WTC11 (cell line): ENCODE results near the gene PRLR. TPM values are rescaled to one million over a fixed set of nuclear protein-coding genes. Genes with fewer than 3 reads are reported as not detected.

Experiments used
- ATAC-seq: fragments of 200-7000 bp; cut with Tn5 transposase; 2 replicates; pipeline ENCODE4 v1.10.0; 2021; ENCODE audit warnings: mild to moderate bottlenecking, moderate library complexity
- CTCF ChIA-PET: fragments of 300-600 bp; sonication (Branson Sonifier 250); formaldehyde crosslinking; loops from one replicate; lab custom pipeline; 2021; ENCODE audit warnings: antibody characterized with exemption; lab: Charles Lee
- POLR2A ChIA-PET: fragments of 350-600 bp; sonication (Branson Sonifier 250); formaldehyde crosslinking; loops from one replicate; lab custom pipeline; 2021; ENCODE audit warnings: antibody characterized with exemption; lab: Charles Lee
- DNase-seq: peaks from one replicate; pipeline ENCODE4 v3.0.0; 2021; ENCODE audit warnings: low spot score
- H3K27ac Mint-ChIP-seq: 2 replicates; pipeline ENCODE4 v1.8.0; 2021; ENCODE audit warnings: mixed read lengths
- H3K27me3 Mint-ChIP-seq: 2 replicates; pipeline ENCODE4 v1.8.0; 2021; ENCODE audit warnings: low read depth, mild to moderate bottlenecking, moderate library complexity, mixed read lengths
- H3K36me3 Mint-ChIP-seq: 2 replicates; pipeline ENCODE4 v1.8.0; 2021; ENCODE audit warnings: mixed read lengths
- H3K4me1 Mint-ChIP-seq: 2 replicates; pipeline ENCODE4 v1.8.0; 2022; ENCODE audit warnings: mixed read lengths
- H3K4me3 Mint-ChIP-seq: 2 replicates; pipeline ENCODE4 v1.8.0; 2021; ENCODE audit warnings: mild to moderate bottlenecking, moderate library complexity, mixed read lengths
- H3K9me3 Mint-ChIP-seq: 2 replicates; pipeline ENCODE4 v1.8.0; 2021; ENCODE audit warnings: mixed read lengths
- ATF1 ChIP-seq: sonication (generic); formaldehyde crosslinking; IDR thresholded peaks from 2 replicates; pipeline ENCODE4 v1.8.1; 2023; ENCODE audit warnings: mild to moderate bottlenecking, moderate library complexity, missing genetic modification reagents
- CBFB ChIP-seq: sonication (generic); formaldehyde crosslinking; IDR thresholded peaks from 2 replicates; pipeline ENCODE4 v1.8.1; 2022; ENCODE audit warnings: mild to moderate bottlenecking, low read depth, missing genetic modification reagents
- E2F1 ChIP-seq: sonication (generic); formaldehyde crosslinking; IDR thresholded peaks from 2 replicates; pipeline ENCODE4 v1.8.0; 2022; ENCODE audit warnings: mild to moderate bottlenecking, missing genetic modification reagents
- FOXP1 ChIP-seq: sonication (generic); formaldehyde crosslinking; IDR thresholded peaks from 2 replicates; pipeline ENCODE4 v1.8.0; 2022; ENCODE audit warnings: missing genetic modification reagents, mild to moderate bottlenecking, moderate library complexity, borderline replicate concordance
- IRF2 ChIP-seq: sonication (generic); formaldehyde crosslinking; IDR thresholded peaks from 2 replicates; pipeline ENCODE4 v1.8.0; 2022; ENCODE audit warnings: low read depth, missing genetic modification reagents, borderline replicate concordance
- MXD4 ChIP-seq: fragments of 250-450 bp; sonication (Bioruptor Pico); IDR thresholded peaks from 2 replicates; pipeline ENCODE4 v1.8.0; 2021; ENCODE audit warnings: mild to moderate bottlenecking, moderate library complexity, borderline replicate concordance
- PRRX2 ChIP-seq: fragments of 250-450 bp; sonication (Bioruptor Pico); IDR thresholded peaks from 2 replicates; pipeline ENCODE4 v1.8.0; 2021; ENCODE audit warnings: mild to moderate bottlenecking
- SP1 ChIP-seq: sonication (generic); formaldehyde crosslinking; conservative IDR thresholded peaks from 2 replicates; pipeline ENCODE4 v1.8.1; 2022; ENCODE audit warnings: missing genetic modification reagents
- STAT6 ChIP-seq: sonication (generic); formaldehyde crosslinking; conservative IDR thresholded peaks from 2 replicates; pipeline ENCODE4 v1.8.1; 2023; ENCODE audit warnings: mild to moderate bottlenecking, low read depth, missing genetic modification reagents, moderate library complexity
- TCF7 ChIP-seq: sonication (generic); formaldehyde crosslinking; IDR thresholded peaks from 2 replicates; pipeline ENCODE4 v1.8.0; 2022; ENCODE audit warnings: mild to moderate bottlenecking, low read depth, missing genetic modification reagents, moderate library complexity
- ZNF416 ChIP-seq: fragments of 250-450 bp; sonication (Bioruptor Pico); IDR thresholded peaks from 2 replicates; pipeline ENCODE4 v1.9.0; 2021; ENCODE audit warnings: mild to moderate bottlenecking, inconsistent platforms
- total RNA-seq: library from RNA; stranded (reverse); gene quantifications from 3 replicates; pipeline ENCODE4 v1.2.3, GENCODE V29; 2021
- TF ChIP-seq, protein P1 (sequence below): fragments of 250-450 bp; sonication (Bioruptor Pico); IDR thresholded peaks from 2 replicates; pipeline ENCODE4 v1.8.0; 2021; ENCODE audit warnings: mild to moderate bottlenecking
- TF ChIP-seq, protein P2 (sequence below): sonication (generic); formaldehyde crosslinking; IDR thresholded peaks from 2 replicates; pipeline ENCODE4 v1.8.0; 2023; ENCODE audit warnings: mild to moderate bottlenecking, missing genetic modification reagents
- TF ChIP-seq, protein P3 (sequence below): sonication (generic); formaldehyde crosslinking; IDR thresholded peaks from 2 replicates; pipeline ENCODE4 v1.8.0; 2023; ENCODE audit warnings: missing genetic modification reagents
- TF ChIP-seq, protein P4 (sequence below): fragments of 250-450 bp; sonication (Bioruptor Pico); IDR thresholded peaks from 2 replicates; pipeline ENCODE4 v2.1.2; 2022; ENCODE audit warnings: mild to moderate bottlenecking, moderate library complexity

Gene PRLR
- total RNA-seq, 1 experiment from 2014 or later, result 3.2 TPM

GRCh38 chr5:35047785-35048404 lies 182.4 kb downstream of the PRLR start, which contains the start of gene AGXT2:
Gene AGXT2 (minus strand): TSS chr5:35047949. CDS start chr5:35047892, 57 bp downstream.
- TF ChIP-seq PRRX2 (CRISPR knock-in tag) (no peak), ATF1 (CRISPR knock-in tag) (no peak), SP1 (no peak), MXD4 (CRISPR knock-in tag) (no peak), FOXP1 (CRISPR knock-in tag) (no peak), ZNF416 (CRISPR knock-in tag) (no peak), CBFB (no peak), TCF7 (CRISPR knock-in tag) (no peak), IRF2 (CRISPR knock-in tag) (no peak), STAT6 (CRISPR knock-in tag) (no peak), E2F1 (CRISPR knock-in tag) (no peak)
- TF ChIP-seq, protein P1, sequence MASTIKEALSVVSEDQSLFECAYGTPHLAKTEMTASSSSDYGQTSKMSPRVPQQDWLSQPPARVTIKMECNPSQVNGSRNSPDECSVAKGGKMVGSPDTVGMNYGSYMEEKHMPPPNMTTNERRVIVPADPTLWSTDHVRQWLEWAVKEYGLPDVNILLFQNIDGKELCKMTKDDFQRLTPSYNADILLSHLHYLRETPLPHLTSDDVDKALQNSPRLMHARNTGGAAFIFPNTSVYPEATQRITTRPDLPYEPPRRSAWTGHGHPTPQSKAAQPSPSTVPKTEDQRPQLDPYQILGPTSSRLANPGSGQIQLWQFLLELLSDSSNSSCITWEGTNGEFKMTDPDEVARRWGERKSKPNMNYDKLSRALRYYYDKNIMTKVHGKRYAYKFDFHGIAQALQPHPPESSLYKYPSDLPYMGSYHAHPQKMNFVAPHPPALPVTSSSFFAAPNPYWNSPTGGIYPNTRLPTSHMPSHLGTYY, result no peak
- TF ChIP-seq, protein P2, sequence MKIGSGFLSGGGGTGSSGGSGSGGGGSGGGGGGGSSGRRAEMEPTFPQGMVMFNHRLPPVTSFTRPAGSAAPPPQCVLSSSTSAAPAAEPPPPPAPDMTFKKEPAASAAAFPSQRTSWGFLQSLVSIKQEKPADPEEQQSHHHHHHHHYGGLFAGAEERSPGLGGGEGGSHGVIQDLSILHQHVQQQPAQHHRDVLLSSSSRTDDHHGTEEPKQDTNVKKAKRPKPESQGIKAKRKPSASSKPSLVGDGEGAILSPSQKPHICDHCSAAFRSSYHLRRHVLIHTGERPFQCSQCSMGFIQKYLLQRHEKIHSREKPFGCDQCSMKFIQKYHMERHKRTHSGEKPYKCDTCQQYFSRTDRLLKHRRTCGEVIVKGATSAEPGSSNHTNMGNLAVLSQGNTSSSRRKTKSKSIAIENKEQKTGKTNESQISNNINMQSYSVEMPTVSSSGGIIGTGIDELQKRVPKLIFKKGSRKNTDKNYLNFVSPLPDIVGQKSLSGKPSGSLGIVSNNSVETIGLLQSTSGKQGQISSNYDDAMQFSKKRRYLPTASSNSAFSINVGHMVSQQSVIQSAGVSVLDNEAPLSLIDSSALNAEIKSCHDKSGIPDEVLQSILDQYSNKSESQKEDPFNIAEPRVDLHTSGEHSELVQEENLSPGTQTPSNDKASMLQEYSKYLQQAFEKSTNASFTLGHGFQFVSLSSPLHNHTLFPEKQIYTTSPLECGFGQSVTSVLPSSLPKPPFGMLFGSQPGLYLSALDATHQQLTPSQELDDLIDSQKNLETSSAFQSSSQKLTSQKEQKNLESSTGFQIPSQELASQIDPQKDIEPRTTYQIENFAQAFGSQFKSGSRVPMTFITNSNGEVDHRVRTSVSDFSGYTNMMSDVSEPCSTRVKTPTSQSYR (CRISPR knock-in tag), result no peak
- TF ChIP-seq, protein P3, sequence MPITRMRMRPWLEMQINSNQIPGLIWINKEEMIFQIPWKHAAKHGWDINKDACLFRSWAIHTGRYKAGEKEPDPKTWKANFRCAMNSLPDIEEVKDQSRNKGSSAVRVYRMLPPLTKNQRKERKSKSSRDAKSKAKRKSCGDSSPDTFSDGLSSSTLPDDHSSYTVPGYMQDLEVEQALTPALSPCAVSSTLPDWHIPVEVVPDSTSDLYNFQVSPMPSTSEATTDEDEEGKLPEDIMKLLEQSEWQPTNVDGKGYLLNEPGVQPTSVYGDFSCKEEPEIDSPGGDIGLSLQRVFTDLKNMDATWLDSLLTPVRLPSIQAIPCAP (CRISPR knock-in tag), result no peak
- TF ChIP-seq, protein P4, sequence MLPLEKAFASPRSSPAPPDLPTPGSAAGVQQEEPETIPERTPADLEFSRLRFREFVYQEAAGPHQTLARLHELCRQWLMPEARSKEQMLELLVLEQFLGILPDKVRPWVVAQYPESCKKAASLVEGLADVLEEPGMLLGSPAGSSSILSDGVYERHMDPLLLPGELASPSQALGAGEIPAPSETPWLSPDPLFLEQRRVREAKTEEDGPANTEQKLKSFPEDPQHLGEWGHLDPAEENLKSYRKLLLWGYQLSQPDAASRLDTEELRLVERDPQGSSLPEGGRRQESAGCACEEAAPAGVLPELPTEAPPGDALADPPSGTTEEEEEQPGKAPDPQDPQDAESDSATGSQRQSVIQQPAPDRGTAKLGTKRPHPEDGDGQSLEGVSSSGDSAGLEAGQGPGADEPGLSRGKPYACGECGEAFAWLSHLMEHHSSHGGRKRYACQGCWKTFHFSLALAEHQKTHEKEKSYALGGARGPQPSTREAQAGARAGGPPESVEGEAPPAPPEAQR (CRISPR knock-in tag), result no peak
- DNase-seq (no peak), ATAC-seq (no peak)

More at GRCh38 chr5:35047785-35048404, 182.4 kb downstream of the PRLR start, which contains the start of gene AGXT2:
- H3K4me3 Mint-ChIP-seq, result no peak within 1 kb of the TSS
- peaks cover 5% of the 10 kb centered on the region for H3K4me1 Mint-ChIP-seq
- ChIA-PET CTCF (no interaction called here), POLR2A (no interaction called here)
- no peaks in the 10 kb centered on the region for H3K36me3 Mint-ChIP-seq
- H3K9me3 Mint-ChIP-seq, result peaks cover 5% of the 10 kb centered on the region; the same call in 1 of the 2 replicates
- no peaks in the 10 kb centered on the region for H3K27me3 Mint-ChIP-seq
- H3K27ac Mint-ChIP-seq, result no peak within 1 kb of the TSS
